H9 (cell line): Measurements from ENCODE around the gene VEZT. TPM values are rescaled to one million over a fixed set of nuclear protein-coding genes. Genes with fewer than 3 reads are reported as not detected.
A peak's percentile ranks its signal among the peaks of the same experiment; 100 is the strongest.

Experiments
- DNase-seq: peaks from one replicate; pipeline ENCODE4 v3.0.0-alpha.2; 2017
- H2AFZ ChIP-seq: one replicate; pipeline ENCODE4 v1.6.1; 2013; ENCODE audit warnings: mild to moderate bottlenecking, low read length, control low read depth, moderate library complexity
- H2AK5ac ChIP-seq: 2 replicates; pipeline ENCODE4 v1.6.1; 2013; ENCODE audit warnings: low read length, control low read depth, mixed read lengths; ENCODE audit not compliant: insufficient read length
- H2BK120ac ChIP-seq: one replicate; pipeline ENCODE4 v1.6.1; 2013; ENCODE audit warnings: low read depth, mild to moderate bottlenecking, low read length, control low read depth, inconsistent platforms; ENCODE audit not compliant: poor library complexity, severe bottlenecking
- H2BK12ac ChIP-seq: 2 replicates; pipeline ENCODE4 v1.6.1; 2013; ENCODE audit warnings: low read length, control low read depth, mixed read lengths, low read depth; ENCODE audit not compliant: insufficient read length
- H2BK15ac ChIP-seq: 2 replicates; pipeline ENCODE4 v1.6.1; 2013; ENCODE audit warnings: low read depth, low read length, control low read depth
- H2BK20ac ChIP-seq: one replicate; pipeline ENCODE4 v1.6.1; 2013; ENCODE audit warnings: low read depth, mild to moderate bottlenecking, low read length, control low read depth, inconsistent platforms; ENCODE audit not compliant: poor library complexity, severe bottlenecking
- H2BK5ac ChIP-seq: 2 replicates; pipeline ENCODE4 v1.6.1; 2013; ENCODE audit warnings: low read length, control low read depth, mixed read lengths; ENCODE audit not compliant: insufficient read length
- H3K14ac ChIP-seq: 2 replicates; pipeline ENCODE4 v1.6.1; 2013; ENCODE audit warnings: low read length, control low read depth; ENCODE audit not compliant: insufficient read depth
- H3K18ac ChIP-seq: 2 replicates; pipeline ENCODE4 v1.6.1; 2013; ENCODE audit warnings: low read depth, mild to moderate bottlenecking, mixed read lengths, low read length, control low read depth; ENCODE audit not compliant: insufficient read length
- H3K23ac ChIP-seq: 2 replicates; pipeline ENCODE4 v1.6.1; 2013; ENCODE audit warnings: low read length, control low read depth, mixed read lengths, low read depth; ENCODE audit not compliant: insufficient read length
- H3K23me2 ChIP-seq: 2 replicates; pipeline ENCODE4 v1.6.1; 2013; ENCODE audit warnings: low read depth, mild to moderate bottlenecking, mixed read lengths, low read length, control low read depth; ENCODE audit not compliant: insufficient read length, poor library complexity, severe bottlenecking
- H3K27ac ChIP-seq: 2 replicates; pipeline ENCODE4 v1.5.1; 2013; ENCODE audit warnings: low read length, control low read depth, mixed read lengths, low read depth; ENCODE audit not compliant: insufficient read length
- H3K27me3 ChIP-seq: 2 replicates; pipeline ENCODE4 v1.6.1; 2013; ENCODE audit warnings: low read length, control low read depth, inconsistent platforms; ENCODE audit not compliant: insufficient read depth
- H3K4ac ChIP-seq: 2 replicates; pipeline ENCODE4 v1.6.1; 2013; ENCODE audit warnings: low read depth, mild to moderate bottlenecking, control low read depth, inconsistent platforms, low read length, moderate library complexity
- H3K4me1 ChIP-seq: 2 replicates; pipeline ENCODE4 v1.6.1; 2013; ENCODE audit warnings: low read length, control low read depth, inconsistent platforms; ENCODE audit not compliant: insufficient read depth
- H3K4me2 ChIP-seq: 2 replicates; pipeline ENCODE4 v1.6.1; 2013; ENCODE audit warnings: low read length, control low read depth, mixed read lengths; ENCODE audit not compliant: insufficient read length, insufficient read depth
- H3K56ac ChIP-seq: 2 replicates; pipeline ENCODE4 v1.6.1; 2013; ENCODE audit warnings: low read depth, mild to moderate bottlenecking, mixed read lengths, low read length, control low read depth; ENCODE audit not compliant: insufficient read length
- H3K79me1 ChIP-seq: 2 replicates; pipeline ENCODE4 v1.6.1; 2013; ENCODE audit warnings: low read depth, mild to moderate bottlenecking, moderate library complexity, low read length, control low read depth, inconsistent platforms; ENCODE audit not compliant: insufficient read depth, poor library complexity, severe bottlenecking
- H3K79me2 ChIP-seq: 2 replicates; pipeline ENCODE4 v1.6.1; 2013; ENCODE audit warnings: low read length, control low read depth, inconsistent platforms; ENCODE audit not compliant: insufficient read depth
- H3K9ac ChIP-seq: 2 replicates; pipeline ENCODE4 v1.6.1; 2013; ENCODE audit warnings: low read length, control low read depth, mixed read lengths; ENCODE audit not compliant: insufficient read length; ENCODE audit errors: extremely low read depth
- H3K9me3 ChIP-seq: one replicate; pipeline ENCODE4 v1.6.1; 2013; ENCODE audit warnings: low read depth, low read length, inconsistent platforms; ENCODE audit not compliant: control insufficient read depth
- H3T11ph ChIP-seq: one replicate; pipeline ENCODE4 v1.6.1; 2013; ENCODE audit warnings: mild to moderate bottlenecking, low read length, control low read depth, inconsistent platforms
- H4K20me1 ChIP-seq: one replicate; pipeline ENCODE4 v1.6.1; 2013; ENCODE audit not compliant: control insufficient read depth, insufficient read length, insufficient read depth
- H4K5ac ChIP-seq: 2 replicates; pipeline ENCODE4 v1.6.1; 2013; ENCODE audit warnings: low read depth, mild to moderate bottlenecking, mixed read lengths, low read length, control low read depth; ENCODE audit not compliant: insufficient read length
- H4K8ac ChIP-seq: replicated peaks from 2 replicates; pipeline ENCODE4 v1.6.1; 2013; ENCODE audit warnings: low read length, control low read depth, mixed read lengths, low read depth; ENCODE audit not compliant: insufficient read length
- H4K91ac ChIP-seq: 2 replicates; pipeline ENCODE4 v1.6.1; 2013; ENCODE audit warnings: low read depth, mild to moderate bottlenecking, moderate library complexity, mixed read lengths, low read length, control low read depth; ENCODE audit not compliant: insufficient read length
- H3K27ac Mint-ChIP-seq, 3 experiments: 2 replicates in 2 of 3; 3 replicates in 1 of 3; pipeline ENCODE4 v1.8.0; 2020 to 2021; ENCODE audit warnings: mixed read lengths in 3 of 3, mild to moderate bottlenecking in 1 of 3, moderate library complexity in 1 of 3
- H3K27me3 Mint-ChIP-seq: 2 replicates; pipeline ENCODE4 v1.8.0; 2021; ENCODE audit warnings: low read depth, mild to moderate bottlenecking, moderate library complexity, mixed read lengths
- H3K36me3 Mint-ChIP-seq, 3 experiments: 2 replicates in 2 of 3; 3 replicates in 1 of 3; pipeline ENCODE4 v1.8.0; 2020 to 2021; ENCODE audit warnings: low read depth in 3 of 3, mixed read lengths in 3 of 3; ENCODE audit not compliant: insufficient read depth in 1 of 3
- H3K4me1 Mint-ChIP-seq, 2 experiments: 2 replicates each; pipeline ENCODE4 v1.8.0; 2020; ENCODE audit warnings: mixed read lengths in 2 of 2
- H3K4me3 Mint-ChIP-seq, 2 experiments: 2 replicates in 1 of 2; 3 replicates in 1 of 2; pipeline ENCODE4 v1.8.0; 2020 to 2021; ENCODE audit warnings: mild to moderate bottlenecking in 2 of 2, mixed read lengths in 2 of 2, moderate library complexity in 1 of 2
- H3K9me3 Mint-ChIP-seq, 2 experiments: 2 replicates in 1 of 2; 3 replicates in 1 of 2; pipeline ENCODE4 v1.8.0; 2020; ENCODE audit warnings: mild to moderate bottlenecking in 2 of 2, mixed read lengths in 2 of 2, moderate library complexity in 1 of 2
- WGBS: extraction: QIAGEN DNeasy Blood & Tissue Kit; methylation state at CpG from one replicate; pipeline ENCODE4 v1.1.7; 2013; ENCODE audit warnings: missing lambda C conversion rate, low lambda C conversion rate, mixed read lengths; ENCODE audit not compliant: insufficient read length; ENCODE audit errors: extremely low coverage; 5-methylcytosine and 5-hydroxymethylcytosine counted together
- total RNA-seq: library from RNA; stranded (reverse); gene quantifications from 2 replicates; pipeline ENCODE4 v1.2.1, GENCODE V29; 2021
- TF ChIP-seq, protein P1 (sequence below): fragments of 200-600 bp; sonication (generic); conservative IDR thresholded peaks from 3 replicates; pipeline ENCODE4 v1.8.0; 2021; ENCODE audit warnings: antibody characterized with exemption, mild to moderate bottlenecking

The VEZT gene
- total RNA-seq, 1 experiment from 2014 or later, result 69.8 TPM

DNA sequence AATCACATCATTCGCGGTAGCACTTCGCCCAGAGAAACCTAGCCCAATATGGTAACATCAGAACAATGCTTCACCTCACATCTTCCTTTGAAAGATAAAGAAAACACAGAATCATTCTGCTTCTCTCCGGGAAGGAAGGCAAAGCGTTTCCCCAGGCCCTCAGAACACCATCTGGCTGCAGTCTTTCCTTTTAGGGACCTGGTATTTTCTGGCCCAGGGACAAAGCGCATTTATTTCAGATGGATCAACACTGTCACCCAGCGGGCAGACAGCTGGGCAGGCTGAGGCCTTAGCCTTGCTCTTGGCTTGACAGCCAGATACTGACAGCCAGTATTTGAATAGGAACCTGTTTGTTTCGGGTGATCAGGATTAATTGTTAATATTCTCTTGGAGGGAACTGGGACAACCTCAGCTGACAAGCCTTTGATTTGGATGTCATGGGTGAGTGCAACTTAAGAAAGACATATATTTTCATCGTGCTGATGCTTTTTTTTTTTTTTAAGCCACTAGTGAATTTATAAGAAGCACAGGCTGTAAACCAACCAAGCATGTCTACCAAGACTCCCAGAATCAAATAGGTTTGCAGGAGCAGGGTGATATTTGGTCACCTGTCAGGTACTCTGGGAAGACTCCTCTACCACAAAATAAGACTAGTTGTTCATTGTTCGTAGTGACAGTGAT is 118.9 kb downstream of the VEZT start:
- Mint-ChIP-seq H3K36me3 (no peaks in the 10 kb centered on the region), H3K27ac (peak overlapping the region; percentile 14 to 97 (median 91)), H3K27me3 (no peaks in the 10 kb centered on the region), H3K4me1 (peaks cover 14 to 15% of the 10 kb centered on the region in 2 experiments), H3K4me3 (no peak overlapping the region; a peak in 1 of 5 replicates), H3K9me3 (no peaks in the 10 kb centered on the region)
- Histone ChIP-seq H2BK15ac (no peak overlapping the region), H2BK12ac (no peak overlapping the region), H3K27ac (peak overlapping the region; percentile 14), H4K5ac (no peak overlapping the region), H3K18ac (no peak overlapping the region), H2BK5ac (no peak overlapping the region), H3K14ac (no peak overlapping the region), H4K20me1 (no peaks in the 10 kb centered on the region), H3K56ac (no peak overlapping the region), H3T11ph (no peak overlapping the region), H3K79me2 (no peaks in the 10 kb centered on the region), H3K4me2 (no peak overlapping the region), H3K9me3 (no peaks in the 10 kb centered on the region), H4K8ac (no peak overlapping the region), H3K9ac (no peak overlapping the region), H3K23me2 (no peaks in the 10 kb centered on the region), H3K27me3 (no peaks in the 10 kb centered on the region), H2BK120ac (no peak overlapping the region), H2AFZ (no peak overlapping the region), H3K4me1 (no peaks in the 10 kb centered on the region), H2AK5ac (no peak overlapping the region), H2BK20ac (no peak overlapping the region), H4K91ac (no peak overlapping the region), H3K4ac (no peak overlapping the region), H3K23ac (no peak overlapping the region), H3K79me1 (no peaks in the 10 kb centered on the region)
- DNase-seq, result peak; percentile 91
- TF ChIP-seq, protein P1, sequence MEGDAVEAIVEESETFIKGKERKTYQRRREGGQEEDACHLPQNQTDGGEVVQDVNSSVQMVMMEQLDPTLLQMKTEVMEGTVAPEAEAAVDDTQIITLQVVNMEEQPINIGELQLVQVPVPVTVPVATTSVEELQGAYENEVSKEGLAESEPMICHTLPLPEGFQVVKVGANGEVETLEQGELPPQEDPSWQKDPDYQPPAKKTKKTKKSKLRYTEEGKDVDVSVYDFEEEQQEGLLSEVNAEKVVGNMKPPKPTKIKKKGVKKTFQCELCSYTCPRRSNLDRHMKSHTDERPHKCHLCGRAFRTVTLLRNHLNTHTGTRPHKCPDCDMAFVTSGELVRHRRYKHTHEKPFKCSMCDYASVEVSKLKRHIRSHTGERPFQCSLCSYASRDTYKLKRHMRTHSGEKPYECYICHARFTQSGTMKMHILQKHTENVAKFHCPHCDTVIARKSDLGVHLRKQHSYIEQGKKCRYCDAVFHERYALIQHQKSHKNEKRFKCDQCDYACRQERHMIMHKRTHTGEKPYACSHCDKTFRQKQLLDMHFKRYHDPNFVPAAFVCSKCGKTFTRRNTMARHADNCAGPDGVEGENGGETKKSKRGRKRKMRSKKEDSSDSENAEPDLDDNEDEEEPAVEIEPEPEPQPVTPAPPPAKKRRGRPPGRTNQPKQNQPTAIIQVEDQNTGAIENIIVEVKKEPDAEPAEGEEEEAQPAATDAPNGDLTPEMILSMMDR, result peak; percentile 92
- no CpG with 5 or more reads among the region's 10 CpGs for WGBS
